GM18526 (cell line): ENCODE measurements around the gene TLK2.

ENCODE experiments used
- POLR2A ChIP-seq: IDR thresholded peaks from 3 replicates; pipeline ENCODE4 v1.6.1; 2011; ENCODE audit not compliant: insufficient read length; ENCODE audit errors: extremely low read depth

The TLK2 gene

DNA sequence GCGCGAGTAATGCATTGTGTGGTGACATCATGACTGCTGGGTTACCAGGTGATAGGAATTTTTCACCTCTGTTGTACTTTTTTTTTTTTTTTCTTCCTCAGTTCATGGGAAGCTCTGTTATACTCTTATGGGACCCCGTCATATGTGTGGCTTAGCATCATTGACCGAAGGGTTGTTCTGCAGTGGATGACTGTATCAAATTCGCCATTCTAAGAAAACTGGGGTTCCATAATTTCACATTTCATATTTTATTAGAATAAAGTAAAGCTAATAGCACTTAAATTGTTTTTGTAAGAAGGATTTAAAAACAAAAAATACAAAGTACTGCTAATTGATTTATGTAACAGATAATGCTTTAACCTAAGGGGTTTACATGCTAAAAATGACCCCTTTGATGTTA, 116.9 kb downstream of the TLK2 start:
- no peak for TF ChIP-seq POLR2A

DNA sequence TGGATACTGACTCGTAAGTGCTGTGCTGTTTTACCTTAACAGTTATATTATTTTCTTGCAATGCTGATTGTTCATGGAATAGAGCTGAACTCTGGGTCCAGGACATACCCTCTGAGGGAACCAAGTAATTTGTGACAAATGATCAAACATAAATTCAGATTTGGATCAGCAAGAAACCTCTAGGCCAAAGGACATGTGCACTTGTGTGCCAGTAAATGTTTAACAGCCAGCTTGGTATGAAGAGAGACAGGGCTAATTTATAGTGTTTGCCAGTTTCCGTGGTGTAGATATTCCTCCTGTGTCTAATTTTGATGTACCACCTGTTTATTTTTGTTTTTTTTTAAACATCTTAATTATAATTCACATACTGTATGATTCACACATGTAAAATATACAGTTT, 118.0 kb downstream of the TLK2 start:
- no peak for TF ChIP-seq POLR2A

GRCh38 chr17:62597150-62597549, 118.5 kb downstream of the TLK2 start:
- TF ChIP-seq POLR2A = no peak

DNA sequence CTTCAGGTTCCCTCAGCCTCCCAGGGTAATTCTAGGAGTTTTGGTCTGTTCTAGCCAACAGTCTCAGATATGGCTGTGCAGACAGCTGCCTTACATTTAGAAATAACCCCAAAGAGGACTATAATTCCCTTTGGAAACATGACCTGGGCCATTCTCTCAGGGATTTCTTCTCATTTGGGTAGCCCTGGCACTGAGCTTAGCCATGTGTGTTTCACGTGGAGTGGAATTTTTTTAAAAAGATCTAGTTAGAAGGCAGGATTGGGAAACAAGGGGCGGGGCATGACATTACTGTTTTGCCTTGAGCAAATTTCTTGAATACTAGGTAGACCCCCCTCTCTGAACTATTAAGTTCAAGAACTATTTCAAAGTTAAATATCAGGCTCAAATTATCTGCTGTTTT, 119.3 kb downstream of the TLK2 start:
- TF ChIP-seq POLR2A = no peak

DNA sequence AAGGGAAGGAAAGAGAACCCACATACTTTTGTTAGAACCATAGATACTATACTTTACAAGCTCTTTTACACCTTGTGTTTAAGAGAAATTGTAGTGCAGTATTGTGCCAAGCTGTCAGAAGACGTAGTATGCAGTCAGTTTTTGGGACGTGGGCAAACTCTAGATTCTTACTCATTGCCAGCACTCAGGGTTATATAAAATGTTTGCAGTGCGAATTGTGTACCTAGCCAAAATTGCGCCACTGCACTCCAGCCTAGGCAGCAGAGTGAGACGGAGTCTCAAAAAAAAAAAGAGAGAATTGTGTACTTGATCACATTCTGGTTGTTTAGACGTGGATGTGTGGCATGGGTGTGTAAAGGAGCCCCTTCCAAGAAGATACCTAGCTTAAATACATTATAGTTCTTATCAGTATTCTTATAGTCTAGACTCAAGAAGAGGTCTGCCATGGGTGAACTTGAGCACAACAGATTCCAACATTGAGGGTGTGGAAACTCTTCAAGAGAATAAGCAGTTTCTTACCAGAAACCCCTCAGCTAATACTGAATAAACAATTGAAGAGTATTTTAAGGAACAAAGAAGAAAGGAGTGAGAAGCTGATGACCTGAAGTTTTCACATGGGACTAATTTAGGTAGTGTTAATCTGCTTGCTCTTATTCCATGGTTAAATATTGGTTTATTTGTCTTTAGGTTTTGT, 121.5 kb downstream of the TLK2 start:
- TF ChIP-seq POLR2A = no peak

GRCh38 chr17:62600805-62601204, 122.2 kb downstream of the TLK2 start:
- no peak for TF ChIP-seq POLR2A

- no peak for TF ChIP-seq POLR2A
These were observed 122.8 kb downstream of the TLK2 start for GRCh38 chr17:62601471-62601870.

GRCh38 chr17:62605588-62605987, 127.0 kb downstream of the TLK2 start:
- no peak for TF ChIP-seq POLR2A

DNA sequence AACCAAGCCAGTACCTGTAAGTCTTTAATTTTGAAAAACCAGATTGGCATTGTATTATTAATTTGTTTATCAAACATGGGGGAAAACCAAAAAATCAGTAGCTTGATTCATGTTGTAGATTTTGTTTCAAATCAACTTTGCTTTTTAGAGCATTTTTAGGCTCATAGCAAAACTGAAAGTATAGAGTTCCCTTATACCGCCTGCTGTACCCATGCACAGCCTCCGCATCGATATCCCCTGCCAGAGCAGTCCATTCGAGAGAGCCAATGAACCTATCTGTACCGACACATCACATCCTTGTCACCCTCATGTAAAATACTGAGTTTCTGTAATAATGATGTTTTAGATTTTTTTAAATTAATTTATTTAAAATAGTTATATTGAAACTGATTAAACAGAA, 132.7 kb downstream of the TLK2 start:
- TF ChIP-seq POLR2A = no peak

DNA sequence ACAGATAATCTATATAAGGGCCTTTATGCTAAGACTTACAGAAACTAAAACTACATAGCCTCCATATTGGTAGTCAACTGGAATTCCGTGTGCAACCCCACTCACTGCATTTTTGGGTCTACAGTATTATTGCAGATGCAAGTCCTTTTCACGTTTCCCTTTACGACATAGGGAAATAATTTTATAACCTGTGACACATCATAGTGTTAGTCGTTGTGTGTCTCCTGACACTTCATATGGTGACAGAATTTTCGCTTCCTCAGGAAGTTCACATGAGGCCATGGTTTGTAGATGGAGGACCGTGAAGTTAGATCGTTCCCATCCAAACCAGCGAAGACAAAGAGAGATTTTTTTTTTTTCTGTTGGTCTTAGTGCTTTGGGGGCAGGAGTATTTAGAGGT, 133.1 kb downstream of the TLK2 start:
- no peak for TF ChIP-seq POLR2A

- no peak for TF ChIP-seq POLR2A
These were observed 135.5 kb downstream of the TLK2 start for GRCh38 chr17:62614142-62614541.

- no peak for TF ChIP-seq POLR2A
These were observed 136.9 kb downstream of the TLK2 start for GRCh38 chr17:62615503-62615902.

GRCh38 chr17:62616993-62617893, 138.6 kb downstream of the TLK2 start:
- TF ChIP-seq POLR2A = no peak

DNA sequence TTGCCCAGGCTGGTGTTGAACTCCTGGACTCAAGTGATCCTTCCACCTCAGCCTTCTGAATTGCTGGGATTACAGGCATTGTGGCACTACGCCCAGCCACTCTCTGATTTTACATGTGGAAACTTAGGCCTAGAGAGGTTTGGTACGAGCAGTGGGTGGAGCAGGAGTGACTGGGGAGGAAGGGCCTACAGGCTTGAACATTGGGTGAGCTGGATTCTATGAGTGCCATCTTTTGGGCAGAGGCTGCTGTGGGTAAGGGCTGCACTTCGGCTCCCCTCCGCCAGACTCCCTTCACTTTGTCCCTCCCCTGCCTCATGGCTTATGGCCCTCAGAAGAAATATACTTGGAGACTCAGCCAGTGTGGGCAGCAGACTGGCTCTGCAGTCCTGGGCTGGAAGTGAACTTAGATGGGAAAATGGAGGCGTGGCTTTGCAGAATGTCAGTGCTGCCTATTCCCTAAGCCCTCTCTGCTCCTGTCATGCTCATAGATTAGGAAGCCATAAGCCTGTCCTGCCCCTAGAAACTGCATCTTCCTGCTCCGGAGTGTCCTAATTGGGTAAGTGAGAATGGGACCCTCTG, 139.4 kb downstream of the TLK2 start:
- no peak for TF ChIP-seq POLR2A

DNA sequence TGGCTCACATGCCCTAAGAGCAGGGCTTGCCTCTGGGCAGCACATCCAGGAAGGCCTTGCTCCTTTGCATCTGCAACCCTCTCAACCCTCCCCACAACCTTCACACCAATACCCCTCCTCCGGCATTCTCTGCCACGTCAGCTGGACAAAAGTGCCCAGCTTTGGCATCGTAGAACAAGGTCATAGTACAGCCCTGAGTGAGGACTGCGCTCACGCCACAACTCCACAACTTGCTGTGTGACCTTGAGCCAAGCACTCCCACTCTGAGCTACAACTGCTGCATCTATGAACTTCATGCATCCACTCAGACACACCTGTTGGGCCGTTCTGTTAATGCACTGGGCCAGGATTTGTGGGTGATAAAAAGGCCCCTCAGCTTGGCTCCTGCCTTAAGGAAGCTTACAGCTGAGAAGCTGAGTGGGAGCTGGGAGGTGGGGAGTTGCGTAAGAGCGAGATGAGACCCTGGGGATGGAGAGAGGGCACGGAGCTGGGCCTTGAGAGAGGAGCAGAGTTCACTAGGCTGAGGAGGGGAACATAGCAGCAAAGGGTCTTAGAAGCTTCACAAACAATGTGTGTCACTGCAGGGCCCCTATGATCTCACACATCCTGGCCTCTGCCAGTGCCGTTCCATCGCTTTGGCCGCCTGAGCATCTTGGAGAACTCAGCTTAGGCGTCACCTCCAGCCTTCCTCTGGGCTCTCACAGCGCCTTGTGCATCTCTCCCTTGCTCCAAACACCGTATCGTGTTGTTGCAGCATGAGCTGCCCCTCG, 140.2 kb downstream of the TLK2 start:
- no peak for TF ChIP-seq POLR2A
